ENCODE data around the gene USP48. TPM values are rescaled to one million over a fixed set of nuclear protein-coding genes. Genes with fewer than 3 reads are reported as not detected.

The USP48 gene
- total RNA-seq, 1 experiment from 2014 or later, result 20.1 TPM

DNA sequence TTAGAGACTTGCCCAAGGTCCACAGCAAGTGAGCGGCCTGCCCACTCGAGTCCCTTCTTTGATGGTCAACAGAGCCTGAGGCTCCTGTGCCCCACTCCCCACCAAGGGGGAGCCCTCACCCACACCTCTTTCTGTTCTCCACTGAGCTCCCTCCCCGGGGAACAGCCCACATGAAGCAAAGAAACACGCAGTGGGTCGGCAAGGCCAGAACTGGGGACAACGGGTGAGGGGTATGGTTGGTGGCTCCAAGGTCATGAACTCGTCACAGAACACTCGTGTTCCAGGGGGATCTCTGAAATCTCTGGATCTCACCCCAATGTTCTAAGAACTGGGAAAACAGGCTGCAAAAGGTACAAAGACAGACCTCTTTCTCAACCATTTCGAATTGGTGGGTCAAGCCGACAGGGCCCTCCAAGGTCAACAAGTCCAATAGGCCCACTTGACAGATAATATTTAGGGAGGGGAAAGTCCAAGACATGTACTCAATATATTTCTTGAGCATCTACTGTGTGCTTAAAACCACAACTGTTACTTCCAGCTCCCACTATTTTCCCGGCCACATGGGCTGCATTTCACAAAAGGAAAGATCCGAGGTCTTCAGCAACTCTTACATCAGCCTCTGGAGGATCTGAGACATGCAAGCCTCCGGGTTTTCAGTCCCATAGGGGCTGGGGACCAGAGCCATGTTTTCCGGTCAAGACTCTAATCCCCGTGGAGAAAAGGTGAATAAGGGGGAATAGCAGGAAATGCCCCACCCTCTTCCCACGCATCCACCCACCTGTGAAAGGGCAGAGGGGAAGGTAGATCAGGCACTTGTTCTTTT is 112.7 kb downstream of the USP48 start:
- no peak for DNase-seq (ENCODE audit: low read depth)

DNA sequence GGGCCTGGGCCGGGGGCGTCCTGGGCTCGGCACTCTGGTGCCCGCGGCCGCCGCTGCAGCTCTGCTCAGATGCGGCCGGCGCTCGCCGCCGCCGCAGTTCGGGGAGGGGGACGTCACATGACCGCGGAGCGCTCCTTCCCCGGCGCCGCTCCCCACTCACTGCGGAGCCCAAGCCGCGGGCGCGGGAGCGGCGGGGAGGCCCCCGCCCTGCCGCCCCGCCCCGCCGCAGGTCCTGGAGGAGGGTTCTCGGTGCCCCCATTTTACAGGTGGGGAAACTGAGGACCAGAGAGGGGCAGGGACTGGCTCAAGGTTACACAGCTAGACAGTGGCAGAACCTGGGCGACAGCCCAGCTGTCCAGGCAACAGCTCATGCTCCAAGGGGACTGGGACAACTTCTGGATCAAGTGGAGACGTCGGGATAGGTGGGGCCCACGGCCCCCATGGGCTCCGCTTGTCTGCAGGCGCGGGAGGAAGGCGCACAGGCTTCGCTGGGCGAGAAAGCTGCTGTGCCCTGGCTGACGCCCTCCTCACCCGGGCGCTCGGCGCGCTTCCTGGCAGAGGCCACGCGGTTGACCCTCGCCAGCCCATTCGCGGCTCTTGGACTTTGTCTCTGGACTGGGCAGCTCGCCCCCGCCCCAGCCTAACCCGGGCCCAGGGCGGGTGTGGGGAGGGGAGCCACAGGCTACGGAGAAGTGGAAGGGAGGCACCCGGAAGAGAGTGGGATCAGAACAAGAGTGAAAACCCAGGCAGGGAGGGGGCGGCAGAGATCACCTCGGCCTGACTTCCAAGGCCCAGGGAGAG is 113.5 kb downstream of the USP48 start, which contains the start of gene RAP1GAP:
Gene RAP1GAP, minus strand, starts transcription at position 100 of the 801 bp plus-strand sequence. CDS start 49,325 bp downstream, outside the sequence.
- no peak for DNase-seq (ENCODE audit: low read depth)

DNA sequence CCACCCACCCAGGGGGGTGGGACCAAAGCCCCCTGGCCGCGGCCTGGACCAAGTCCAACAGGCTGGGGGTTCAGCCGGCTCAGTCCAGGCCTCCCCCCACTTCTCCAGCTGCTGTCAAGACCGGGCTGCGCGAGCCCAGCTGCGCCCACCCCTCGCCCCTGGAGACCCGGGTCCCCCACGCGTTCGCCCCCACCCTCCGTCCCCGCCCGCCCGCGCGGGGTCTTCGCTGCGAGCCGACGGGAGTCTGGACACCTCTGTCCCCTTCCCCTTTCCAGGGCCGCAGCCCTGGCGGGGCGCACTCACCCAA is 114.0 kb downstream of the USP48 start:
- no peak for DNase-seq (ENCODE audit: low read depth)

DNA sequence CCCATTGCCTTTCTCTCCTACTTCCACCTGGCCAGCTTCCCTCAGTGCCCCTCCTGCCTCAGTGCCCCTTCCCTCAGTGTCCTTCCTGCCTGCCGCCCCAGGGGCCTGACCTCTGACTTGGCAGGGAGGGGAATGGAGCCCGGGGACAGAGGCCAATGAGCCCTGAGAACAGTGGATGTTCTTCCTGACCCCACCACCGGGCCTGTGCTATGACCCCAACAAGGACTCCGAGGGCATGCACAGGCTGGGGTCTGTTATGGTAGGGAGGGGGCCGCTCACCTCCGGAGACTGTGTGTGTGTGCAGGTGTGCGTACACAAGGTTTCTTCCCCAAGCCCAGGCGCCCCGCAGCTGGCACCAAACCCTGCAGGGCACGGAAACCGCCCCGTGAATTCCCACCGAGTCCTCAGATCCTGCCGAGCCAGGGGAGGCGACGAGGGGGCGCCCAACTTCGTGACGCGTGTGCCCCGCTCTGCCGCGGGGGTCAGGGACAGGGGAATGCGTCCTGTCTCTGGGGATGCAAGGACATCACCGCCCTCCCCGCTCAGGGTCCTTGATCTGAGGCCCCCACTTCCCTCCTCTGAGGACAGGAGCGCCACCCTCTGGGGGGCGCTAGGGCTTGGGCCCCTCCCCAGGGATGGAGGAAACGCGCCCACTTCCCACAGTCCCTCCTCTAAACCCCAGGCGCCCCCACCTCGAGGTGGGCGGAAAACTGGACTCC is 114.6 kb downstream of the USP48 start:
- DNase-seq (ENCODE audit: low read depth), result no peak

DNA sequence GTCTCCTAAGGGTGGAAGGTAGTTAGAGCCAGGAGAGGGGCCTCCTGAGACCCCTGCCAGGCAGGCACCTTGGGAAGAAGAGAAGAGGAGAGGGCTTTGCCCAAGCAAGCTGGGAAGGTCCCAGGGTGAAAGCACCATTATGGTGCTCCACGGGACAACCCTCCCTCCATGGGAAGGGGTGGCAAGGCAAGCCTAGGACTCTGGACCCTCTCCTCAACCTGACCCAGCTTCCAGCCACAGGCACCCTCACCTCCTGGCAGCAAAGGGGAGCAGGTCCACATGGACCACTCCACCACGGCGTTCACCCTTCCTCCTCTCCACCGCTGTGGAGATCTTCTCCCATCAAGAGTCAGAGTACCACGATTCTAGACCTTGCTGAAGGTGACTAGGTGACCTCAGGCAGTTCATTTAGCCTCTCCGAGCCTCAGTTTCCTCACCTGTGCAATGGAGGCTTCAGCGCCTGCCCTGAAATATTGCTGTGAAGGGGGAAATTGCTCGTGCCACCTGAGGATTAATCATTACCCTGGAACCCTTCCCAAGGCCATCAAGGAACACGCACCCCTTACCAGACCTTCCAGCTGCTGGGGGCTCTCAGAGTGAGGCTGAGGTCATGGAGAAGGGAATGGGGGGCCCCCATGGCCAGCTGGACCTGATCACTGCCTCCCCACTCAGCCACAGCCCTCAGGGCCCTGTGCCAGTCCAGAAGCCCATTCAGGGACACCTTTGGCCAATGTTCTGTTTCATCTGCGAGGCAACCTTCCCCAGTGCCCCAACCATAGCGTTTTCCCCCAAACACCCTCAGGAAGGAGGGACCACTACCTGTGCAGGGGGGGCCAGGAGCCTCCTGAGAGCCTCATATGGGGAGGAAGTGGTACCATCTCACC is 115.4 kb downstream of the USP48 start:
- no peak for DNase-seq (ENCODE audit: low read depth)

DNA sequence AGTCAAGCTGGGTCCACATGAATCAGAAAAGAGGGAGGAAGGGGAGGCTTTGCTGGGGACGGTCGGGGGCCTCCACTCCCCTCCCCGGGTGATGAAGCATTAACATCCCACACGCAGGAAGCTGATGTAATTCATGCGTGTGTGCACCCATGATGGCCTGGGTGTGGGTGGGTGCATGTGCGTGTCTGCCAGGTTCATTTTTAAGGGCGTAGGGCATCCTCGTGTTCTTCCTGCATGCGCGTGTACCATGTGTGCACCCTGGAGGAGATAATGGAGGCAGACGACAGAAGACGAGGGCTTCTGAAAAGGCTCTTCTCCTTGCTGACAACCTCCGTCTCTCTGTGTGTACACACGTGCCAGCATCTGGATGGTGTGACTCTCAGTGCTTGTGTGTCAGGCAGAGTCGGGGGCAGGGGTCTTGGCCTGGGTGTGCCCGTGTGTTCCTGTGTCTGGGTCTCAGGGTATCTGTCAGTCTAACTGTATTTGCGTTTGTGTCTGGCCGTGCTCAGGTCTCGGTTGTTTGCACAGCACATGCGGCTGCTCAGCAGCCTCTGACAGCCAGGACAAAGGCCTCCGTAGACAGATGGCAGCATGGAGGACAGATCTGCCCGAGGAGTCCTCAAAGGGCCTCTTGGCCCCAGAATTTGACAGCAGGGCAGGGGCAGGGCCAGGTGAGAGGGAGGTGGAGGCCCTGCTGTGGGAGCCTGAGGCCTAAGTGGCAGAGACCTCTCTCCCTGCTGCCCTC is 116.2 kb downstream of the USP48 start:
- no peak for DNase-seq (ENCODE audit: low read depth)

DNA sequence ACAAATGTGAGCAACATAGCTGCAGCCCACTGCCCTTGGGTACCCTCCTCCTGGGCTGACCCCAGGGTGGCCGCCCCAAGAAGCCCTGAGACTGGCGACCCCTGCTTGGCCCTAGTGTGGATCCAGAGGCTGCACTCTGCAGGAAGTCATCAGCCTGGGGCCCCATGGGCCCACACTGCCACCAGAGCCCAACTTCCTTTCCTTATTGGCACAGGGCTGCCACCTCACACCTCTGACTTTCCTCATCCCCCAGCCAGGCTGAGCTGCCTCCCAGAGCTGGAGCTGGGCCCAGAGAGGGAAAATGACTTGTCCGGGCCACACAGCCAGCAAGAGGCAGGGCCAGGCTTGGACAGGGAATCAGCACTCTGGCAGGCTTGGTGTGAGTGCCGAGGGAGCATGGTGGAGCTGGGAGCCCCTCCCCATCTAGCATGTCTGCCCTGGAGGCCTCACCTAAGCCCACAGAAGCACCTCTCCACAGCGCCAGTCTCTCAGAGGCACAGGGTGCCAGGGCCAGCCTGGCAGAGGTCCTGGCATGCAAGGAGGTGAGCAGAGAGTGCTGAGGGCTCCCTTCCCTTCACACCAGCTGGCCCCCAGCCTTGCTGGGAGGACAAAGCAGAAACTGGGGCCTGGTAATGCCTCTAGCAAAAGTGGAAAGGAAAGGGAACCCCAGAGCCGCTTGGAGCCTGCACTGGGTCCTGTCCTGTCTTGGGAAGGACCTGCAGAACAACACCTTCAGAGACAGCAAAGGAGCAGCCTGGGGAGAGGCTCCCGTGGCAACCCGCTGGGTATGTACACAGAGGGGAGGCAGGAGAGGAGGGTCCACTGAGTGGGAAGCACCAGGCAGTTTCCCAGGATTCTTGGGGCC is 117.0 kb downstream of the USP48 start:
- peak; percentile 38 for DNase-seq (ENCODE audit: low read depth)

DNA sequence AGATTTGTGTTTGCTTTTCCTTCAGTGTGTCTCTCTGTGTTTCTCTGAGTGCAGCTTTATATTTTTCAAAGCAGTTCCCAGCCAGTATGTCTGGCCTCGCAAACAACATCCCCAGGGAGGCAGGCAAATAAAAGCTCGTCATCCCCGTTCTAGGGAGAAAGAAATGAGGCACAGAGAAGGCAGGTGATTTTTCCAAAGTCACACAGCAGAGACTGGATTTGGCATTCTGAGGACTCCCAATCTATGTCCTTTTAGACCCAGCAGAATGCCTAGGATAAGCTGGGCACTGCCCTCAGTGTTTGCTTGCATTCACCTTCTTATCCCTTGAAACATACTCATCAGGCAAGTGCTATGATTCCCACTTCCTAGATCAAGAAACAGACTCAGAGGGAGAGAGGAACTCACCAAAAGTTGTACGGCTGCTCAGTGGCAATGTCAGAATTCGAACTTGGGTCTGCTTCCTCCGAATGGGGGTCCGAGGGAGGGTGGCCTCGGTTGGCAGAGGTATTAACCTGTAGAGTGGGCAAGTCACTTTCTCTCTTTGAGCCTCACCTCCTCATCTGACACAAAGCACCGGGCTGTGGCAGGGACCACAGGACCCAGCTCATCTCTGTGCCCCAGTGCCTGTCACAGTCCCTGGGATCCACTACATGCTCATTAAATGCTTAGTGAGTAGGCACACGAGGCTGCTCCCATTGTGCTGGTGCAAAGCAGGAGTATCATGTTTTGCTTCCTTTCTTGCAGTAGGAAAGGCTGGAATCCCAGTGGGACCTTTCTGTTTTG is 118.0 kb downstream of the USP48 start:
- no peak for DNase-seq (ENCODE audit: low read depth)

DNA sequence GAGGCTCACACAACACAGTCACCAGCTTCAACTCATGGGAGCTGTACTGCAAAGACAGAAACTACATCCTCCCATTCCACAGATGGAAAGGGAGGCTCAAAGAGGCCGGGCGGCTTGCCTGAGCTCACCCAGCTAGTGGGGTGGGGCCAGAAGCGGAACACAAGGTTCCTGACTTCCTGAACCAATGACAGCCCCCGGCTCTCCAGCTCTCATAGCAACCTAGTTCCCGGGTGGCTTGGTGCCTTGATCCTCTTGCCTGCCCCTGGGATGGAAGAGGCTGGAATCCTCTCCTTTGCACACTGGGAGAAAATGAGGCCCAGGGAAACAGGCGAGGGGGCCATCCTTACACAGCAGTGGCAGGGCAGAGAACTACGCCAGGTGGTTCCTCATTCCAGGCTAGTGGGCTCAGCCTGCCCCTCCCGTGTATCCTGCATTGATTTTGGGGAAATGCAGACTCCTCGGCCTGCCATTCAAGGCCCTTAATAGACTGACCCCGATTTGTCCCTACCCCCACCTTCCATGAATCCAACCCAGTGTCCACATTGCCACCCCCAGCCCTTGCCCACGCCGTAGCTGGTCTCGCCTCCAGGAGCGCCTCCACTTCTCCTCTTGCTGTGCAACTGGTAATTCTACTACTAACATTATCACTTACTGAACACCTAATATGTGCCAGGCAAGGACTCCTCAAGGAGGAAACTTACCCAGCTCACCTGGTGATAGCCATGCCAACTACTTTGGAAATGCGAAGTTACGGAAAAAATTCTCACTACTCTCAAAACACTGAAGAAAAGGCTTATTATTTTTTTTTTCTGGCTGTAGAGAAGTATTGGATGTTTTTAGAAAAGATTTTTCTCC is 118.8 kb downstream of the USP48 start:
- DNase-seq (ENCODE audit: low read depth), result no peak

DNA sequence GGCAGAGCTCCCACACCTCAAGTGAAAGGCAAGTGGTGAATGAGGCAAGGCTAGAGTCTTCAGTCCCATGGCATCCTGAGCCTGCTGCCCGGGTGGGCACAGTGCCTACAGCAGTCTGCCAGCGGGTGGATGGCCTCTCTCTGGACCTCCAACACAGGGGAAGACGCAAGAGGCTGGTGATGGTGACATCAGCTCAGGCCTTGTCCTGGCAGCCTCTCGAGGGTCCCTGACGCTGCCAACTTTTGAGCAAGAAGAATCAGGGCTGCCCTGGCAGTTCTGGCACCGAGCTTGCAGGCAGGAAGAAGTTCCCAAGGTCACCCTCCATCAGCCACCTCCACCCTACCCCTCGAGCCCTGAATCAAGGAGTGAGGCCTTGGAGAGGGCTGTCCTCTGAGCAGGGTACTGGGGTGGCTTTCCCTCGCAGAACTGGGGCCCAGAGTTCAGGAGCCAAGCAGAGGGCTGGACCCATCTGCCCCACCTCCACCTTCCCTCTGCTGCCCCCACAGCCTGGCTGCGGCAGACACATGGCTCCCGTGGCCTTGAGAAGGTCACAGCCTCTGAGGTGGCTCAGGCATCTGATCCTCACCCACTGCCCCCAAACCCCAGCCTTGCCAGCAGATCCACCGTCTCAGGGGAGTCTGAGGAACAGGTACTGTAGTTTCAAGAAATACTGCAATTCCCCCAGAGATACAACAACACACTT is 119.5 kb downstream of the USP48 start:
- DNase-seq (ENCODE audit: low read depth), result no peak

DNA sequence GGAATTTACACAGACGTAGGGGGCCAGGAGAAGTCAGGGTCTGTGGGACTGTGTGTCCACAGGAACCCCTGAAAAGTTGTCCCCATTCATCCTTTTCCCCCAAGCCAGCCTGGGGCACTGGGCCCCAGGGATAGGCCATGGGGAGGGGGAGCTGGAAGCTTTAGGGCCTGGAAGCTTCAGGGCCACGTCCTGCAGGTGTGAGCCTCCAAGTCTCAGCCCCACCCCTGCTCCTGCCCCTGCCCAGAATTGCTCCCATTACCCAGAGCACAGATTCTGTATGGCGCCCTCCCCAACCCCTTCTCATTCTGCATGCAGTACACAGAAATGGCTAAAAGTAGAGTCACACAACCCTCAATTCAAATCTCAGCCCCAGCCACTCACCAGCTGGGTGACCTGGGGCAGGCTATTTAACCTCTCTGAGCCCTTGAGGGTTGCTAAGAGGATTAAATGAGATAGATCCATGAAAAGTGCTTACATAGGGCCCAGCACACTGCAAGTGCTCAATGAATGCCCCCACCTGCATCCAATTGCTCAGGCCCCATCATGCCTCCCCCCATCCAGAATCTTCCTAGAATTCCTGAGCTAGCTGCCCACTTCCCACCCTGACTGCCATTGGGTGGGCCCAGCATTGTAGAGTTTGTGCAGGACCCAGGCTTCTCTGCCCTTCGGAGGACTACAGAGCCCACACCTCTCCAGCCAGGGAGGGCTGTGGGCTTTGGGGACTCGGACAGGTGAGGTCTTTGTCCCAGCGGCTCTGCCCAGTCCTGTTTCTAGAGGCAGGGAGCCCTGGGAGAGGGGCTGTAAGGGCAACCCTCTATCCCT is 120.3 kb downstream of the USP48 start:
- no peak for DNase-seq (ENCODE audit: low read depth)

DNA sequence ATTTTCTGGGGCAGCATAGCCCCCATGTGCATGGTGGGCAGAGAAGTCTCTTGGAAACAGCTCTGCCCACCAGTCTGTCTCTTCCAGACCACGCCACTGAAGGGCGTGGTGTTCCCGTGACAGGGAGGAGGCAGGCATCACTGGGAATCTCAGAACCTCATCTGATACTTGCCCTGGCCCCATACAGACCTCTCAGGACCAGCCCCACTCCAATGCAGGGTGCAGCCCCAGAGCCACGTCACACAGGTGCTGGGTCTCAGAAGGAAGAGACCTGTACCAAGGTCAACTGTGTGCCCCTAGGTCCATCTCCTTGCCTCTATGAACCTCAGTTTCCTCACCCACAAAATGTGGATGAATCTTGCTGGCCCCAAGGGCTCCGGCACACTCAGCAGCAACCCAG is 121.1 kb downstream of the USP48 start:
- DNase-seq (ENCODE audit: low read depth), result no peak

DNA sequence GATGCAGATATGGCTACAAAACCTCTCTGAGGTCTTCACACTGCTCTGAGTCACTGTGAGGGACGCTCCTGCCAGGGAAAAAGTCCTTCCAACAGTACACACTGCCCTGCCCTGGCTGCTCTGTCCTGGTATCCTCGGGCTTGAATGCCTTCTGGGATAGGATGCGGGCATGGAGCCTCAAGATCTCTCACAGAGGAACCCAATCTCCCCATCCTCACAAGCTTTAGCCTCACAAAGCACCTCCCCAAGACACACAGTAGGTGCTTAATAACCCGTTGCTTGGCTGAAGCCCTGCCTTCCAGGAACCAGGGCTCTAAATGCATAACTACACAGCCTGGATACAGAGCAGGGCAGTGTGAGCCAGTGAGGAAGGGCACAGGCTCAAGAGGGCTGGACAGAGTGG is 123.0 kb downstream of the USP48 start:
- no peak for DNase-seq (ENCODE audit: low read depth)

DNA sequence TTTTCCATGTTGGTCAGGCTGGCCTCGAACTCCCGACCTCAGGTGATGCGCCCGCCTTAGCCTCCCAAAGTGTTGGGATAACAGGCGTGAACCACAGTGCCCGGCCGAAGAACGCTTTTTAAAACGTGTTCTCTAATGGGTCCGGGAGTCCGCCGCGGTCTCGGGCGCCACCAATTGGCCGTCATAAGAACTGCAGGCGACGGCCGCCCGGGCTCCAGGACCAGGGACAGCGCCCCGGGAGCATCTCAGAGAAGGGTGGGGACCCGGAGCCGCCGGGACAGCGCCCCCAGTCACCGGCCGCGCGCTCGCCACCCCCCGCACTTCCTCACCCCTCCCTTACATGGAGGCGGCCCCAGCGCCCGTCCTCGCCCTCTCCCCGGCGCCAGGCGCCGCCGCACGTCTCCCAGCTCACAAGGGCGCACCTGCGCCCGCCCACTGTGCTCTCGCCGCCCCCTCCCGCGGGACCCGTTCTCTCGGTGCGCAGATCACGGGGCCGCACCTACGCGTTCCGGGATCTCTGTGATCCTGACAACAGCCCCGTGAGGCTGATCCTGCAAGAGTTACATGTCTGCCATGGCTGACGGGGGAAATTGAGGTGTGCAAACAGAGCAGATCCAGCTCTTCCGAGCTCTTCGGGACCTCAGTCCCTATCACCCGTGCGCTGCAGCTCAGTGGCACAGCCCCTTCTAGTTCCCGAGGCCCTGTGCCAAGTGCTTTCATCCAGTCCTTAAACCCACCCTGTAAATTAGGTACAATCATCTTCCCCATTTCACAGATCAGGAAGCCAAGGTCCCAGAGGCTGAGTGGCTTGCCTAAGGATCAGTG is 123.6 kb downstream of the USP48 start:
- DNase-seq (ENCODE audit: low read depth), result peak; percentile 68
